ENCODE data around the gene VPS13C. TPM values are rescaled to one million over a fixed set of nuclear protein-coding genes. Genes with fewer than 3 reads are reported as not detected.
A peak's percentile ranks its signal among the peaks of the same experiment; 100 is the strongest.

The VPS13C gene
- total RNA-seq, 1 donor from 2014 or later = 38.7 TPM

- peaks cover 14% of the 10 kb centered on the region for H3K27me3 Mint-ChIP-seq
- no peak for DNase-seq (ENCODE audit: extremely low spot score, unreplicated experiment)
- H3K4me3 Mint-ChIP-seq = no peak overlapping the region
- no peaks in the 10 kb centered on the region for H3K36me3 Mint-ChIP-seq
- no peak overlapping the region for H3K27ac Mint-ChIP-seq
- H3K4me1 Mint-ChIP-seq (ENCODE audit: unreplicated experiment) = no peaks in the 10 kb centered on the region
- no peaks in the 10 kb centered on the region for H3K9me3 Mint-ChIP-seq
- TF ChIP-seq CTCF (conservative IDR thresholded peaks at IDR 0.05) = no peak
These were observed 231.3 kb downstream of the VPS13C start for GRCh38 chr15:61828860-61829513.

DNA sequence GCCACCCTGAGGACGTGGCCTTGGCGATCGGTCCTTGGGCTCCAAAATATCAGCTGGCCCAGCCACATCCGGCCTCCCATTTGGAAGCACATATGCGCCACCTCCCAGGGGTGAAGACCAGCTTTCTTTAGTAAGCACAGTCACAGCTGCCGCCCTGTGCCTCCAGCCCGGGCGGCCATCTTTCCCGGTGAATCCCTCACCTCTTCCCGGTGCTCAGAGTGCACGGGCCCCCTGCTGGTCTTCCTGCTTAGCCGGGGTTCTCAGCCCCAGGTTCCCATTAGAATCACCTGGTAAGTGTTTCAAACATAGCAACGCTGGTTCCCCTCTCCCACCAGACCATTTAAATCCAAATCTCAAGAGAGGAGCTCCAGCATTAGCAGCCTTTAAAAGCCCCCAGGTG is 232.2 kb downstream of the VPS13C start:
- Mint-ChIP-seq H3K9me3 (no peaks in the 10 kb centered on the region), H3K4me3 (no peak overlapping the region), H3K27ac (no peak overlapping the region), H3K27me3 (peaks cover 14% of the 10 kb centered on the region), H3K36me3 (no peaks in the 10 kb centered on the region), H3K4me1 (ENCODE audit: unreplicated experiment) (no peaks in the 10 kb centered on the region)
- peak; percentile 31 for TF ChIP-seq CTCF (conservative IDR thresholded peaks at IDR 0.05)
- DNase-seq (ENCODE audit: extremely low spot score, unreplicated experiment) = no peak

DNA sequence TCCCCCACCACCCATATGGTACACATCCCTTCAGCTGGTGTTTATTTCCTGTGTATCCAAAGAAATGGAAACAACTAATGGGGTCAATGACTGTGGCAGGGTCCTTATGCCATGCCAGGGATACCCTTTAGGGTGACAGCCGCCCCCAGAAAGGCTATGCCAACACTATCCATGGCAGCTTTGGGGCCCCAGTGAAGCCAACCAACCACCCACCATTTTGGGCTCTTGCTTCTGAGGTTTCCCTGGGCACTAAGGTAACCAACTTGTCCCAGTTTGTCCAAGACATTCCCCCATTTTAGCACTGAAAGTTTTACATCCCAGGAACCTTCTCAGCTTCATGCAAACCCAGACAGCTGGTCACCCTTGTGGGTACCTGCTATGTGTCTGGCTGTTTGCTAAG is 233.1 kb downstream of the VPS13C start:
- Mint-ChIP-seq H3K27me3 (peaks cover 9% of the 10 kb centered on the region), H3K4me1 (ENCODE audit: unreplicated experiment) (no peaks in the 10 kb centered on the region), H3K4me3 (no peak overlapping the region), H3K27ac (no peak overlapping the region), H3K9me3 (no peaks in the 10 kb centered on the region), H3K36me3 (no peaks in the 10 kb centered on the region)
- no peak for DNase-seq (ENCODE audit: extremely low spot score, unreplicated experiment)
- TF ChIP-seq CTCF (conservative IDR thresholded peaks at IDR 0.05) = no peak

DNA sequence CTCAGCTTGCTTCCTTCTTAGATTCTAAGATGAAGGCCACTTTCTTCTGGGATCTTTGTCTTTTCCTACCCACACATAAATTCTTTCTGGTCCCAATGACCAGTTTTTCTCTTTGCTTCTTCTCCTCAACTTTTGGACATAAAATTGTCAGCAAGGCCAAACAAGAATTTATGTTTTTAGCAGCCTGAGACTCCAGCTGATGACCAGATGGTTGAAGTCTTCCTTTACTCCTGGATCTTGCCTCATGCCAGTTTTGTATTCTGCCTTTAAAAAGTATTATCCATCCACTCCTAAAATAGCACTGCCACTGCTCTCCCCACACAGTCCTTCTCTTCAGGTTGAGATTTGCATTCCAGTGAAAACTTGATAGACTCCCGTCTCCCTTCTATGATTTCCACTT is 236.0 kb downstream of the VPS13C start:
- DNase-seq (ENCODE audit: extremely low spot score, unreplicated experiment) = no peak
- Mint-ChIP-seq H3K27ac (no peak overlapping the region), H3K27me3 (peaks cover 17% of the 10 kb centered on the region), H3K4me1 (ENCODE audit: unreplicated experiment) (no peaks in the 10 kb centered on the region), H3K9me3 (no peaks in the 10 kb centered on the region), H3K36me3 (no peaks in the 10 kb centered on the region), H3K4me3 (no peak overlapping the region)
- TF ChIP-seq CTCF (conservative IDR thresholded peaks at IDR 0.05) = no peak

- Mint-ChIP-seq H3K27me3 (peaks cover 21% of the 10 kb centered on the region), H3K27ac (no peak overlapping the region), H3K4me3 (no peak overlapping the region), H3K36me3 (no peaks in the 10 kb centered on the region), H3K9me3 (no peaks in the 10 kb centered on the region), H3K4me1 (ENCODE audit: unreplicated experiment) (no peaks in the 10 kb centered on the region)
- no peak for TF ChIP-seq CTCF (conservative IDR thresholded peaks at IDR 0.05)
- no peak for DNase-seq (ENCODE audit: extremely low spot score, unreplicated experiment)
These were observed 237.7 kb downstream of the VPS13C start for GRCh38 chr15:61822511-61822910.

- no peaks in the 10 kb centered on the region for H3K36me3 Mint-ChIP-seq
- H3K27ac Mint-ChIP-seq = no peak overlapping the region
- no peak for DNase-seq (ENCODE audit: extremely low spot score, unreplicated experiment)
- no peaks in the 10 kb centered on the region for H3K4me1 Mint-ChIP-seq (ENCODE audit: unreplicated experiment)
- no peaks in the 10 kb centered on the region for H3K9me3 Mint-ChIP-seq
- H3K4me3 Mint-ChIP-seq = no peak overlapping the region
- peaks cover 26% of the 10 kb centered on the region for H3K27me3 Mint-ChIP-seq
- no peak for TF ChIP-seq CTCF (conservative IDR thresholded peaks at IDR 0.05)
These were observed 239.3 kb downstream of the VPS13C start for GRCh38 chr15:61820951-61821350.
